GM18867 (cell line): ENCODE results near the gene FOXL1.
A peak's percentile ranks its signal among the peaks of the same experiment; 100 is the strongest.

Experiments used
- ATAC-seq: cut with Tn5 transposase; IDR thresholded peaks from one replicate; pipeline ENCODE4 v1.9.1; 2021; ENCODE audit warnings: mild to moderate bottlenecking, moderate library complexity; ENCODE audit not compliant: unreplicated experiment

The FOXL1 gene

DNA sequence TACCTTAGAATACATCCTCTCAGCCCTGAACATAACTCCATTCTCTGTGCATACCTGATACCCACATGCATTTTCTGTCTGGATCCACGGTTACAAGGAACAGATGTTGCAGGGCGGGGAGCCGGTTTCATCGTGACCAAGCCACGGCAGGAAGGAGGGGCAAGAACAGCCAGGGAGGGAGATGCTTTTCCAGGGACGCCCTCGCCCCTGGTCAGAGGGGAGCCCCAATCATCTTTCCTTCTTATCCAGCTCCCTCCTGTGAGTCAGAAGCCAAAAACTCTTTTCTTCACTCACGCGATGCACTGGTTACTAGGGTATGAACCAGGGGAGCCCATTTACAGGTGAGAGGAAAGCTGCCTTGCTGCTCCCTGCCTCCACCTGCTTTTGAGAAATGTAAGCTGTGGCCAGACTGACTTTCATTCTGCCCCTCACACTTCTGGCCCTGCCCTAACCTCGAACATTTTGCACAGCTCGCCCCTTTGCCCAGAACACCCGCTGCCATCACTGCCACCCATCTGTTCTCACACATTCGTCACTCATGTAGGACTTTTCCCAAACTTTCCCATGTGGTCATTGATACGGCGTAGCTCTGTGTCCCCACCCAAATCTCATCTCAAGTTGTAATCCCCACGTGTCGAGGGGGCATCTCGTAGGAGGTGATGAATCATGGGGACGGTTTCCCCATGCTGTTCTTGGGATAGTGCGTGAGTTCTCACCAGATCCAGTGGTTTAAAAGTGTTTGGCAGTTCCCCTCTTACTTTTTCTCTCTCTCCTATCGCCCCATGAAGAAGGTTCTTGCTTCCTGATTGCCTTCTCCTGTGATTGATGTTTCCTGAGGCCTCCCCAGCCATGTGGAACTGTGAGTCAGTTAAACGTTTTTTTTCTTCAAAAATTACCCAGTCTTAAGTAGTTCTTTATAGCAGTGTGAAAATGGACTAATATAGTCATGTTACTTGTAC lies 20.5 kb downstream of the FOXL1 start:
- no peak for ATAC-seq

DNA sequence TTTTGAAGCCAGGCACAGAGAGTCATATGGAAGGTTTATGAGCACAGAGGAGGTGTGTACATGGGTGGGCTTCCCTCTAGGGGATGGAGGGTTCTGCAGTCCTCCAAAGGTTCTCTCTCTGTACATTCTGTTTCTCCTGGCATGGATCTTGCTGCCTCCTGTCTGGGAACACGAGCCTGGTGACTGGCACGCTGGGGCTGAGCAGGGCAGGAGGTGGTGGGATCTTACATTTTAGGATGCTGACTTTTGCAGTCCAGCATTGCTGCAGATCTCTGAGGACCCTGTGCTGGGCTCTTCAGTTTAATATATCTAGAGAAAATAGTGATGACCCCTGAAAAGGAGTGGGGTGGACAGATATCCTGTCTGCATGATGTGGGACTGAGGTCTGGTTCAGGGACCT lies 23.0 kb downstream of the FOXL1 start:
- ATAC-seq = no peak

DNA sequence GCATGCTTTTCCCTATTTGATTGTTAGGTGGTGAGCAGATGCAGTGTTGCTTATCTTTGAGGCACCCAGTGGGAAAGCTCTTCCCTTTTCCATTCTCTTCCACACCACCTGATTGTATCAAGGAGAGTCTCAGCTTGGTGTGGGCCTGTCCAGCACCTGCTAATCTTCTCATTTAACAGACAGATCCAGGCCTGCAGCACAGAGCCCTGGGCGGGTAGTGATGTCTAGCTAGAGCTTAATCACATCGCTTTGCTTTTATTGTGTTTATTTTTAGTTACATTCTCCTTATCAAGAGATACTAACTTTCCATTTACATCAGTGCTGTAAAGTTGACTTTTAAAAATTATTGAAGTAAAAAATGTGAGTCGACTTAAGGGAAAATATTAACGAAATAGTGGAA lies 24.2 kb downstream of the FOXL1 start:
- no peak for ATAC-seq

DNA sequence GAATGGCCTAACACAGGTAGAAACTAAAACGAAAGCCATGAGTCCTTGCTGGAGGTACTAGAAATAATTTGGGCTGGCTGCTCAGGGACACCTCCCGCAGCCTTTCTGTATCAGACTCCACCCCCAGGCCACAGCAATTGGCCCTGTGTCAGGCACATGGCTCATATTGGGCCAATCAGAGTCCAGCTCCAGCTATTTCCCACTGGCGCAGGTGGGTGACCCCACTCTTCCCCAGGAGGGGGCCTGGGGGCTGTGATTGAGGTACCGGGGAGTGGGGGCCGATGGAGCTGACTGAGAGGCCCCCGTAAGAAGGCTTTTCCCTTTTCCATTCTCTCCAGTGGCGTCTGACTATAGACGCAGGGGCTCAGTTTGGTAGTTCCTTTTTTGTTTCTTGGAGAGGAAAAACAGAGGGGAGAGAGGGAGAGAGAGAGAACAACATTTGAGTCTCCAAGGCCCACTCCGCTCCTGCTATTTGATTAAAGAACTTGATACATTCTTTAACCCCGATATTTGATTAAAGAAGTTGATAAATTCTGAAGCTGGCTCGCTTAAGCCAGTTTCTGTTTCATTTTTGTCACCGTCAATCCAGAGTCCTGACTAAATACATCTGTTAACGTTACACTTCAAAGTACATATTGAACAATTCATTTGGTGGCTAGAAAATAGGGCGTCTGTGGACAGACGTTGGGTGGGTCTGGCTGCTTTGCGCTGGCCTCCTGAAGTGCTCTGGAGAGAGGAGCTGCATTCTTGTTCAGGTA lies 26.3 kb downstream of the FOXL1 start:
- ATAC-seq = peak; percentile 96

DNA sequence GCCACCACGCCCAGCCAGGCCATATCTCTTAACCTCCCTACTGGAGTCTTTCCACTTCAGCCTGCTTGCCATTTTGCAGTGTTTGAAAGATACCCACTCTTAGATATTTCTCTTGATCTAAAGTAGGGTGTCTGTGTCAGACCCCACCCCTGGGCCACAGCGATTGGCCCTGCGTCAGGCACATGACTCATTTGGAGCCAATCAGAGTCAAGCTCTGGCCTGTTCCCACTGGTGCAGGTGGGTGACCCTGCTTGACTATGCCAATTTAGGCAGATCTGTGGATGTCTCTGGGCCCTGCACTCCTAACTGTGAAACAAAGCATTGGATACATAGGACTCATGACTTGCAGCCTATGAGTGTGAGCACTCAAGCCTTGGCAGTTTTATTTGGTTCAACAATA lies 27.6 kb downstream of the FOXL1 start:
- ATAC-seq = no peak

DNA sequence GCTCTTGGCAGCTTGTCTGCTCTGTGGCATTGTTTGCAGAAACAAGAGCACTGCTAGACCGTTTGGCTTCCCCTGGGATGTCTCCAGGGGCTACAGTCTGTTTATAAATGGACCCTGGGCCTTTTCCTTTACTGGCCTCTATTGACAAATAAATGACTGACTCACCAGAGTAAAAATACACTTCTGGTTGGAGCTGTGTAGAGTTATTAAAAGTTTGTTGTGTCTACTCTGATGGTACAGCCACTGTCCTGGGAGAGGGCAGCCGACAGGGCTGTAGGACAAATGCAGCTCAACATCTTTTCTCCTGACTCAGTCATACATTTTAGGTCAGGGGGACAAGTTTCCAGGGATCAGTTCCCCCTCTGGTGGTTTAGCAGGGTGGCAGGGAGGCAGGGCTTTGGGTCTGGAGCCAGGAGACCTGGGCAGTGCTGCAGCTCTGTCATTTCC lies 30.0 kb downstream of the FOXL1 start:
- ATAC-seq = no peak

DNA sequence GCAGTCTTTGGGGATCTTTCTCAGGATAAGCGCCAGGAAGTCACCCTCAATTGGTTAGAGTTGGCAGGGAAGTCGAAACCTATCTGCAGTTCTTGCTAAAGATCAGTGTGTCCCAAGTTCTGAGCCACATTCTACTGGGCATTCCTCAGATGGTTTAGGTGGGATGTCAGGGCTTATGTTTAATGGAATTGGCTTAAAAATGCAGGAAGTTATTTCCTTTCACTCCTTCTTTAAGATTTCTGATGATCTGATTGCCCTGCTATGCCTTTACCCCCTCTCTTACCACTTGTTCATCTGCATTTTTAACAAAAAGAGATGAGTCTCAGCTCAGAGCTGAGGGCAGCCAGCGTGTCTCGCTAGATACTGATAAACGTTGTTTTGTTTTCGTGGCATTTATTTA lies 30.8 kb downstream of the FOXL1 start:
- no peak for ATAC-seq

DNA sequence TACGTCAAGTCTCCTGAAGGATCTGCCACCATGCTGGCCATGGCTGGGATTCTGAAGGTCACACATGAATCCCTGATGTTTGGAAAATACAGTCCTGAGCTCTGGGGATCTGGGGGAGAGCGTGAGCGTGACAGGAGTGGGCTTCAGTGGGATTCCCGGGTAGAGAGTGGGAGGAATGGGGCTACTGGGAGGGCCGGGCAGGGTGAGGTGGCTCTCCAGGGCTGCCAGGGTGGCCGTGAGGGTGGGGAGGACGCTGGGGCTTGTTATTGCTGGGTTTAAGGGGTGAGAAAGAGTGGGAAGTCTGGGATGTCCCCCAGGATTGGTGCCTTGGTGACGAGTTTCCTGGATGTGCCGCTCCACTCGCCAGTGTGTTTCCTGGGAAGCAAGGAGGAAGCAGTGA lies 31.3 kb downstream of the FOXL1 start:
- ATAC-seq = no peak

DNA sequence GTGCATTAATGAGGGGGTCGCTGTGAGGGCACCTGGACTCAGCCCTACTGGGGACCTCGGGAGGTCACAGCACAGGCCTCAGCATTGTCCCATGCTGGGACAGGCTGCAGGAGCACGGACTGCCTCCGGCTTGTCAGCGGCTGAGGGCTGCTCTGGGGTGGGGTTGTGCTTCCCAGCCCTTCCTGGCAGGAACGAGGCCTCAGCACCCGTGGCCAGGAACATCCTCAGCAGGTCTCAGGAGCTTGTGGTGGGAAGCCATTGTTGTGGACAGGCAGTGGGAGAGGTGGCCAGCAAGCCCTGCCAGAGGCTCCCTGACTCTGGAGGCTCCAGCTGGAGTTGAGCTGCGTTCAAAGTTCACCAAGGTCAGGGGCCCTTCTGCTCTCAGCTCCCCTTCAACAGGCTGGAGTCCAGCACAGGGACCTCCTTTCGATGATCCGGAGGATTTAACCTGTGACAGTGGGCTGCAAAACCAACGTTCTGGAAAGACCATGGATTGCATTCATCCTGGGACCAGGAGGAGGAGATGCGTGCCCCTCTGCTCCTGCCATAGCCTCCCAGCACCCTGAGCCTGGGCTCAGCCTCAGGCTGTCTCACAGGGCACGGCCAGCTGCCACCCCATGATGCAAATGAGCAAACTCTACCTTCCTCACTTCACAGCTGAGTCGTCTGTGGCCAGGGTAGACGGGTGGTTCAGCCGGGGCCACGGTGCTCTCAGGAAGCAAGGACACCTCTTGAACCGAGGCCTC lies 32.6 kb downstream of the FOXL1 start:
- no peak for ATAC-seq

DNA sequence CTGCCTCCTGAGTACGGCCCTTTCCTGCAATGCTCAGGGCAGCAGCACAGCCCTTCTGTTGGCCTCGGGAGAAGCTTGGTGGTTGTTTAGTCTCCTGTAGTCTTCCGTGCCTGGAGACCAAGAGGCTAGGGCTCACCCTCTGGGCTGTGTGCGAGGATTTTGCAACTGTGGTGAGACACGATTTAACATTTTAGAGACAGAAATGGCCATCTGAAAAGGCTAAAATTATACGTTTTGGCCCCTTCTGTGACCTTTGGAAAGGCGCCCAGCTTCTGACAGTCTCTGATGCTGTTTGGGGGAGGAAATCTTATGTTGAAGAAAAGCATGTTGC lies 33.1 kb downstream of the FOXL1 start:
- ATAC-seq = no peak

DNA sequence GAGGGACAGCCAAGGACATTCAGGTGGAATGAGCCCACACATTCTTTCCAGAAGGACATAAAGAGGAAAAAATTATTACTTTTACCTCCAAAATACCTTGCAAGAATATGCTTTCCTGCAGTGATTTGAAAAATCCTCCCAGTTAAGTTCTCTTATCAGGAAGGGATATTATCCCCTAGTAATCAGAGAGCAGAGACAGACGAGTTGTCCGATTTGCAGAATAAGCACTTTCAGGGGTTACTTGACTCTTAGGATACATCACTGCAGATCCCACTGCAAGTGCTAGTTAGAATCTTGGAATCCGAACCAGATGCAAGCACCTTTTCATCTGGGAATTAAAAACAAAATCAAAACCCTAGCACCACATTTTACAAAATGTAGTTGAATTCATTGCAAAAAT lies 33.6 kb downstream of the FOXL1 start:
- no peak for ATAC-seq

DNA sequence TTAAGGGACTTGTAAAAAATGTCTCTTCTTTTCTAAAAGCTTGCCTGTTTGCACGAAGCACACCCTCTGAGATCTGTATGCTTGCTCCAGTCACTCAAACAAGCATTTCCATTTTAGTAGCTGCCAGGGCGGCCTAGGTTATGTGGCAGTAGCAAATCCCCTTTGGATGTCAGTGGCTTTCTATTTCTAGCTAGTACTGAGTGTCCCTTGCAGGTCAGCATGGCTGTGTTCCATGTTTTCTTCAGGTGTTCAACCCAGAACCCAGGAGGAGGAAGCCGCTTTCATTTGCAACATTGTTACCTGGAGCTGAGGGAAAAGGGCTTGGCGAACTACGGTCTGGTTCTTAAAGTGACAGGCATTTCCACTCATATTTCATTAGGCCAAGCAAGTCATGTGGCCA lies 36.4 kb downstream of the FOXL1 start:
- ATAC-seq = no peak

DNA sequence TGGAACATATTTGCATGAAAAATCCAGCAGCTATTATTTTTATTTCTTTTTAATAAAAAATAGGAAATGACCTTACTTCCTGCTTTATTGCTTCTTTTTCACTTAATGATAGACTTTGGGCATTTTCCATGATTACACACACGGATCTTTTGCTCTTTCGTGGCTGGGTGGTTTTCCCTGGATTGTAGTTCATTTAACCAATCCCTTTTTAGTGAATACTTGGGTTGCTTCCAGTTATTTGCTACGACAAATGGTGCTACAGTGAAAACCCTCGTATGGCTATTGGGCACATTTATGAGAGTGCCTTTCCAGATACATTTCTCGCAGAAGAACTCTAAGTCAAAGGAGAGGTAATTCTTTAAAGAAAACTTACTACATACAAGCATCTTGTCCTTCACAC lies 38.6 kb downstream of the FOXL1 start:
- no peak for ATAC-seq

DNA sequence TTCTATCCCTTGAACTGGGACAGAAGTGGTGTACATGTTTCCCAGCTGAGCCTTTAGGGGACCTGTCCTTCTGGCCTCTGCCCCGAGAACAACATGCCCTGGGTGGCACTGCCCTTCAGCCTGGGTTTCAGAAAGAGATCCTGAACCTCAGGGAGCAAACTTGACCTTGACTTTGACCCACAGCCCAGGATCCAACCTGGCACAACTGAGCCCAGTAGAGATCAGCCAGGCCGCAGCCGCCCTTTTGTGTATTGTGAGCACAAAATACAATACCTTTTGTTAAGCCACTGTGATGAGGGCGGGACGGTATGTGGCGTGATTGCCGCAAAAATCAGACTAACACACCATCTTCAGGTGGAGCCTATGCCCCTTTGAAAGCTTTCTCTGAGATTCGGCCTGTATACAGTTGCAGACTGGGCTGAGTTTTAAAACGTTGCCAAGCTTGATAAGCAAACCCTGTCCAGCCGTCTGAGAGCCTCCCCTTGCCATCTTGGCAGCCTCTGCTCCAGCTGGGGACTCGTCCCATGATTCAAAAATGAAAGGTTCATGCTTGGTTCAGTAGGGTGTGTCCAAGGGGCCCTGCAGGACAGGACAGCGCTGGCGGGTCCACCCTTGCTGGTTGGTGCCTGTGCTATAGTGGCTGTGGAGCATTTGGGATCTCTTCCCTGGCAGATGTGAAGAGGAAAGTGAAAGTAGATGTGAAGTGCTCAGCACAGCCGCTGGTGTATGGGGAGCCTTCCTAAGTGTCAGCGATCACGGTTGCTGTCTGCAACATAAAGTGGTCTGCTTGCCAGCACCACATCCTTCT lies 40.3 kb downstream of the FOXL1 start:
- no peak for ATAC-seq

DNA sequence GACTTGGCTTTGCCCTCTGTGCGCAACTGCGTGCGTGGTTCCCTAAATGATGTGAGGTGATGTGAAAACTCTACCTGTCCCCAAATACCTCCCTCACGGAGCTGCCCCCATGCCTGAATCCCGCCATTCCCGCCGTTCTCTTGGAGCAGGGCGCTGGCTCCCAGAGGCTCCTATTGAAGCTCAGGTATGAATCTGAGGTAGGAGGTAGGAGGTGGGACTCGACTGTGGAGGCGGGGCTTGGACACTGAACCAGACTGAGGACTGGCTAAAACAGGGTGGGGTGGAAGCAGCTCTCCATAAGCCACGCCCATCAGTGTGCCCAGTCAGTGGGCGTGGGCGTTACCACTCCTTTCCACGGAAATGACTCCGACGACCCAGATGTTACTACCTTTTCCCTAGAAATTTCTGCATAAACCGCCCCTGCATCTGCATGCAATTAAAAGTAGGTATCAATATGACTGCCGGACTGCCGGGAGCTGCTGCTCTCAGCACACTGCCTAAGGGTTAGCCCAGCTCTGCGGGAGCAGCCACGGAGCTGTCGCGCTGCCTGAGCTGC lies 41.0 kb downstream of the FOXL1 start:
- ATAC-seq = no peak

DNA sequence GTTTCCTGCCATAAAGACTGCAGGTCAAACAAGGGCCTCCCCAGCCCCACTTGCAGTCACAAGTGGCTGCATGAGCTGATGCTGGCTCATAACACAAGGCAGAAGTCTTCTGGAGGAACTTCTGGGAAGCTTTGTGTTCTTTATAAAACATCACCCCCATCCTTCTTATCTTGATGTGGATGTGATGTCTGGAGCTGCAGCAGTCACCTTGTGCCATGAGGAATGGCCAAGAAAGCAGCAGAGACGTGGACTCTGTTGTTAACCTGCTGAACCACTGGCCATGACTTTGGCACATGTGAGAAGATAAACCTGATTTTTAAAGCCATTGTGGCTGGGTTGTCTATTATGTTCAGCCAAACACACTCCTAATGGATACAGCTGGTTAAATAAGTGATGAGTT lies 41.8 kb downstream of the FOXL1 start:
- ATAC-seq = no peak

DNA sequence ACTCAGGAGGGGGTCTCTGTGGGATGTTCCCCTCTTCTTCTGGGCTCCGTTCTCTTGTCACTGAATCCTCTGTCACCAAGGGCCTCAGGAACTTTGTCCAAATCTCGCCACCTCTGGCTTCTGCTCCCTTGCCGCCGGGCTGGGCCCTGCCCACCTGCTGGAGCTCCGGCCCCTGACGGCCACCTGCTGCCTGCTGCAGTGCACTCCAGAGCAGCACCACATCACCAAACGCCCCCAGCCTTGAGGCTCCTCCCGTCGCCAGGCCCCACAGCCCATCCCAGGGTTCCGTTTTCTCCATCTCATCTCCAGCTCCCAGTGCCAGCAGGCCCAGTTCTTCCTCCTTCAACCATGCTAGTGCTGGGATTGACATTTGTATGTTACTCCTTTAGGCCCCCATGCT lies 43.6 kb downstream of the FOXL1 start:
- no peak for ATAC-seq

DNA sequence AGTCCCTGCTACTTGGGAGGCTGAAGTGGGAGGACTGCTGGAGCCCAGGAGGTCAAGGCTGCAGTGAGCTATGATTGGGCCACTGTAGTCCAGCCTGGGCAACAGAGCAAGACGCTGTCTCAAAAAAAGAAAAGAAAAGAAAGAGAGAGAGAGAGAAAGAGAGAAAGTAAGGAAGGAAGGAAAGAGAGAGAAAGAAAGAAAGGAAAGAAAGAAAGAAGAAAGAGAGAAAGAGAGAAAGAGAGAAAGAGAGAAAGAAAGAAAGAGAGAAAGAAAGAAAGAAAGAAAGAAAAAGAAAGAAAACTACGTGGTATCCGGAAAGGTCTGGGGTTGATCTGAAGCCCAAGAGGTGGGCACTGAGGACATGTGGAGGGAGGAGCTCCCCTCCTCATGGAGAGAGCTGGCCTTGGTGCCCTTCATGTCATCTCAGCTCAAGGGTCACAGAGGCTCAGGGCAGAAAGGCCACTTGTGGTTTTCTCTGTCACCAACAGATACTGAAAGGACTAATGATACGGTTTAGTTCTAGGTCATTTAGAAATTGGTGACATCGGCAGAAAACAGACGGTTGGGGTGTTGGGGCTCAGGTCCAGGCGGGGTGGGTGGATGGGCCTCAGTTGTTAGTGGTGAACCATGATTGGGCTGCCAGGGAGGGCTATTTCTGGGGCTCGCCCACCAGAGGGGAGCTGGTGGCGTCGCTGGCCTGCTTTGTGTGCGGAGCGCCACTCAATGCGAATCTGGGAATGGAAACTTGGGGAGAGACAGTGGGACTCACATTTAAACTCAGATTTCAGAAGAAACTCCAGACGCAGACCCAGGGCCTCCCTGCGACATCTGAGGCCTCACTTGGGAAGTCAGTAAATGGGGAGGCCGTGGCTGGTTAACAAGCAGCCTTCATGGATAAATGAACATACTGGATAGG lies 44.6 kb downstream of the FOXL1 start:
- ATAC-seq = no peak

DNA sequence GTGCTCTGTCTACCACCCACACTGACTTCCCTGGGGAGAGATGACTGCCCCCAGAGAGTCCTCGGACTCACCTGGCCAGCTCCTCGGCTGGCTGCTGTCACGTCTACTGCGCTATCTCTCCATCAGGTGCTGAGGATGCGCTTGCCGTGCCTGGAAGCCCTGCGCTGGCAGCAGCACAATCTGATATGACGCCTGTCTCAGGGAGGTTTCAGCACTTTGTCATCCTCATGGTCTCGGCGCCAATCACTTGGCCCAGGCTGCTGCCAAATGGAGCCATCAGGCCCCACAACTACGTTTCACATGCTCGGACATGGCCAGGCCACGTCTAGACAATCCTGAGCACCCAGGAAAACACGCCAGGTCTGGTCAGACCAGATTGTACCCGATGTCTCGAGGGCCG lies 46.7 kb downstream of the FOXL1 start:
- ATAC-seq = no peak
